Endothelial cell of umbilical vein (primary cell): ENCODE measurements around the gene PCGF2.

Source experiments
- CTCF ChIP-seq, 2 donors: IDR thresholded peaks; 1 replicate in 1 of 2; 2 replicates in 1 of 2; pipeline ENCODE4 v1.5.1; 2011; ENCODE audit warnings: low read length in 2 of 2, mild to moderate bottlenecking in 2 of 2, moderate library complexity in 2 of 2, control low read depth in 1 of 2, inconsistent platforms in 1 of 2, low read depth in 1 of 2; ENCODE audit not compliant: insufficient read depth in 1 of 2; ENCODE audit errors: extremely low read depth in 1 of 2
- EZH2 ChIP-seq: IDR thresholded peaks from 2 replicates; pipeline ENCODE4 v1.6.1; 2012; ENCODE audit warnings: borderline replicate concordance, low read depth, mild to moderate bottlenecking, moderate library complexity, low read length, inconsistent platforms; ENCODE audit not compliant: severe bottlenecking
- JUN ChIP-seq: IDR thresholded peaks from 2 replicates; pipeline ENCODE4 v1.6.1; 2011; ENCODE audit warnings: borderline replicate concordance, low read depth; ENCODE audit not compliant: insufficient read length, insufficient read depth

- no peak for TF ChIP-seq CTCF (IDR thresholded peaks at IDR 0.05; ENCODE audit: extremely low read depth in 1 of 2, insufficient read depth in 1 of 2, low read depth in 1 of 2, low read length in 2 of 2)
- no peak for TF ChIP-seq JUN
- TF ChIP-seq EZH2 = no peak
Measured at GRCh38 chr17:38709104-38709820, 38.9 kb downstream of the PCGF2 start.
